Sigmoid colon (tissue), 7 donors: Measurements from ENCODE around the gene TCEAL1. TPM values are rescaled to one million over a fixed set of nuclear protein-coding genes. Genes with fewer than 3 reads are reported as not detected.

Experiments
- DNase-seq: peaks from one replicate; pipeline ENCODE4 v3.0.0-alpha.2; 2019
- H3K27ac ChIP-seq, 4 donors: fragments of 200-600 bp; sonication (generic); one replicate each; pipeline ENCODE4 v1.5.1; 2016 to 2019; ENCODE audit warnings: mild to moderate bottlenecking in 1 of 4
- H3K27me3 ChIP-seq, 3 donors: fragments of 200-600 bp; sonication (generic); one replicate each; pipeline ENCODE4 v1.5.1; 2019; ENCODE audit warnings: mild to moderate bottlenecking in 1 of 3
- H3K36me3 ChIP-seq, 4 donors: fragments of 200-600 bp; sonication (generic); one replicate each; pipeline ENCODE4 v1.5.1; 2016 to 2019
- H3K4me1 ChIP-seq, 4 donors: fragments of 200-600 bp; sonication (generic); one replicate each; pipeline ENCODE4 v1.5.1; 2017 to 2019
- H3K4me3 ChIP-seq, 4 donors: fragments of 200-600 bp; sonication (generic); one replicate each; pipeline ENCODE4 v1.5.1; 2017 to 2019; ENCODE audit warnings: mild to moderate bottlenecking in 2 of 4, moderate library complexity in 1 of 4
- H3K9me3 ChIP-seq, 4 donors: fragments of 200-600 bp in 3 of 4; sonication (generic) in 3 of 4; one replicate each; pipeline versions ENCODE4 v1.5.1 to v1.6.1; 2013 to 2019
- EP300 ChIP-seq, 4 donors: sonication (generic); formaldehyde crosslinking; IDR thresholded peaks; one replicate each; pipeline ENCODE4 v1.6.1; 2017; ENCODE audit warnings: antibody characterized with exemption in 4 of 4
- POLR2A ChIP-seq, 2 donors: fragments of 450-650 bp; IDR thresholded peaks; one replicate each; pipeline ENCODE4 v1.6.1; 2016; ENCODE audit warnings: antibody characterized with exemption in 2 of 2, mild to moderate bottlenecking in 2 of 2, moderate library complexity in 2 of 2
- POLR2AphosphoS5 ChIP-seq, 4 donors: sonication (generic); formaldehyde crosslinking; IDR thresholded peaks; one replicate each; pipeline ENCODE4 v1.6.1; 2017; ENCODE audit warnings: antibody characterized with exemption in 4 of 4
- WGBS, 2 donors: extraction: QIAGEN DNeasy Blood & Tissue Kit; methylation state at CpG; one replicate each; pipeline ENCODE4 v1.1.7; 2013; 5-methylcytosine and 5-hydroxymethylcytosine counted together
- intact Hi-C: fragments of 100-400 bp; cut with DNase I; formaldehyde crosslinking; loops from one replicate; pipeline ENCODE4 v1.15.1; 2023
- polyA plus RNA-seq, 3 donors: library from polyadenylated mRNA; stranded (reverse); fragments of 200-250 nt; gene quantifications; one replicate each; pipeline ENCODE4 v1.2.3, GENCODE V29; 2013
- total RNA-seq, 4 donors: library from RNA; depleted of rRNA; stranded (reverse); fragments of >200 nt; gene quantifications; one replicate each; pipeline ENCODE4 v1.1.0, GENCODE V29; 2016
- TF ChIP-seq, protein P1 (sequence below), 4 experiments: fragments of 450-650 bp in 3 of 4; fragments of 200-600 bp in 1 of 4; IDR thresholded peaks; one replicate each; pipeline ENCODE4 v1.5.1; 2016 to 2019; ENCODE audit warnings: antibody characterized with exemption in 4 of 4, mild to moderate bottlenecking in 3 of 4, moderate library complexity in 2 of 4
- donor health status: healthy with polysubstance abuse.
- donor health status: Bipolar disorder and iron deficiency.
- donor health status: healthy.

Gene TCEAL1
- total and polyA plus RNA-seq, 7 donors, result 19.5 to 186 (median 135) TPM

- intact Hi-C loops, result no loop called here
- peaks cover 0 to 24% (median 0%) of the 10 kb centered on the region in 4 donors for H3K36me3 ChIP-seq
- no peaks in the 10 kb centered on the region for H3K4me1 ChIP-seq
- TF ChIP-seq EP300 (IDR thresholded peaks at IDR 0.05) (no peak), POLR2A (IDR thresholded peaks at IDR 0.05) (no peak), POLR2AphosphoS5 (IDR thresholded peaks at IDR 0.05) (no peak)
- TF ChIP-seq, protein P1, sequence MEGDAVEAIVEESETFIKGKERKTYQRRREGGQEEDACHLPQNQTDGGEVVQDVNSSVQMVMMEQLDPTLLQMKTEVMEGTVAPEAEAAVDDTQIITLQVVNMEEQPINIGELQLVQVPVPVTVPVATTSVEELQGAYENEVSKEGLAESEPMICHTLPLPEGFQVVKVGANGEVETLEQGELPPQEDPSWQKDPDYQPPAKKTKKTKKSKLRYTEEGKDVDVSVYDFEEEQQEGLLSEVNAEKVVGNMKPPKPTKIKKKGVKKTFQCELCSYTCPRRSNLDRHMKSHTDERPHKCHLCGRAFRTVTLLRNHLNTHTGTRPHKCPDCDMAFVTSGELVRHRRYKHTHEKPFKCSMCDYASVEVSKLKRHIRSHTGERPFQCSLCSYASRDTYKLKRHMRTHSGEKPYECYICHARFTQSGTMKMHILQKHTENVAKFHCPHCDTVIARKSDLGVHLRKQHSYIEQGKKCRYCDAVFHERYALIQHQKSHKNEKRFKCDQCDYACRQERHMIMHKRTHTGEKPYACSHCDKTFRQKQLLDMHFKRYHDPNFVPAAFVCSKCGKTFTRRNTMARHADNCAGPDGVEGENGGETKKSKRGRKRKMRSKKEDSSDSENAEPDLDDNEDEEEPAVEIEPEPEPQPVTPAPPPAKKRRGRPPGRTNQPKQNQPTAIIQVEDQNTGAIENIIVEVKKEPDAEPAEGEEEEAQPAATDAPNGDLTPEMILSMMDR (IDR thresholded peaks at IDR 0.05), result no peak
- no peak overlapping the region for H3K27ac ChIP-seq
- 86 to 87% methylated on average over 8 of the region's 8 CpGs for WGBS, 2 donors
- H3K27me3 ChIP-seq, result no peaks in the 10 kb centered on the region
- no peak overlapping the region for H3K4me3 ChIP-seq
- H3K9me3 ChIP-seq, result no peaks in the 10 kb centered on the region
- DNase-seq, result no peak
Observed at GRCh38 chrX:103674531-103675454, 46.0 kb downstream of the TCEAL1 start.

DNA sequence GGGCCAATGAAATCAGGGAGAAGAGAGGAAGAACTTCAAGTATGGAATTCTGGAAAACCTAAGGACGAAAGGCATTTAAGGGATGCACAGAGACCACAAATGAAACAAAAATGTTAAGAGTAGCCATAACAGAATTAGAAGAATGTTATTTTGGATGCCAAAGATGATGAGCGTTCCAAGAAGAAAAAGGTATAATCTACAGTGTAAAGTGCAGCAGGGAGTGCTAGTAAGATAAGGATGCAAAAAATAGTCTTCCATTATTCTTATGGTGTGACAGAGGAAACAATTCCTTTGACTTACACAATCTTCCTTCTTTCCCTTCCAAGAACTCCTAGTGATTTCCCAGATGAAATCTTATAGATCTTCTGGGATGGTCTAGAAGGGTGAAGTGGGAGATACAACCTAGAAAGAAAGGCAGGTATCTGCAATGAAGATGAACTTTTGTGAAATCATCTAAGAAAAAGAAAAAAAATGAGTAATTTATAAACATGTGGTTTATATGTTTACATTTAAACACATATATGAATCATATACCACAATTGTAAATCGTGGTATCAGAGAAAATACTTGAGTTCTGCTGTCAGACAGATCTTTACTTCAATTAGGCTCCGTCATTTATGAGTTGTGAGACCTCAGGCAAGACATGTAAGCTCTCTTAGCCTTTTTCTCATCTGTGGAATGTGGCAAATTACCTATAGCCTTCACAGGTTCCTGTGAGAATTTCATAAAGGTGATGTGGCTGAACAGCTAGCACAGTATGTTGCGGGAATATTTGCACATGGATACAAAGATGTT, 49.6 kb downstream of the TCEAL1 start:
- no peak for DNase-seq
- no peak for TF ChIP-seq POLR2AphosphoS5 (IDR thresholded peaks at IDR 0.05)
- TF ChIP-seq, protein P1 (IDR thresholded peaks at IDR 0.05), result no peak
- no peak for TF ChIP-seq POLR2A (IDR thresholded peaks at IDR 0.05)
- TF ChIP-seq EP300 (IDR thresholded peaks at IDR 0.05), result no peak
- Histone ChIP-seq H3K27me3 (no peaks in the 10 kb centered on the region), H3K4me3 (no peak overlapping the region), H3K9me3 (no peaks in the 10 kb centered on the region), H3K36me3 (peaks cover 0 to 41% (median 0%) of the 10 kb centered on the region in 4 donors), H3K4me1 (peaks cover 0 to 6% (median 0%) of the 10 kb centered on the region in 4 donors), H3K27ac (no peak overlapping the region)
- intact Hi-C loops, result no loop called here
- 84 to 88% methylated on average over 5 of the region's 5 CpGs for WGBS, 2 donors

Other genes starting within 250 kb of the TCEAL1 start
- gene RAB40A, start 109.5 kb upstream of the TCEAL1 start, total RNA-seq, result 1 to 10 TPM in 1 of 4 donors, under 1 TPM in 3; 0.66 to 1.7 (median 0.83) TPM
- gene RAB40A, start 109.5 kb upstream of the TCEAL1 start, polyA plus RNA-seq, result under 1 TPM in 1 of 3 donors, not detected in 2; 0.12 TPM
- 100 to 1,000 TPM; 127 to 366 (median 178) TPM for gene TCEAL4, start 43.5 kb upstream of the TCEAL1 start, total RNA-seq
- gene TCEAL4, start 43.5 kb upstream of the TCEAL1 start, polyA plus RNA-seq, result 100 to 1,000 TPM in 1 of 3 donors, 10 to 100 TPM in 2; 54.8 to 117 (median 62.1) TPM
- gene TCEAL3, start 21.0 kb upstream of the TCEAL1 start, total RNA-seq, result 10 to 100 TPM; 55.3 to 68.3 (median 61.4) TPM
- 10 to 100 TPM; 13.9 to 31.8 (median 17.7) TPM for gene TCEAL3, start 21.0 kb upstream of the TCEAL1 start, polyA plus RNA-seq
- gene MORF4L2, start 57.7 kb downstream of the TCEAL1 start, total RNA-seq, result 100 to 1,000 TPM; 171 to 255 (median 215) TPM
- gene MORF4L2, start 57.7 kb downstream of the TCEAL1 start, polyA plus RNA-seq, result 100 to 1,000 TPM; 180 to 224 (median 219) TPM
- gene TMEM31, start 81.9 kb downstream of the TCEAL1 start, total RNA-seq, result not detected
- gene TMEM31, start 81.9 kb downstream of the TCEAL1 start, polyA plus RNA-seq, result not detected
- gene PLP1, start 147.9 kb downstream of the TCEAL1 start, total RNA-seq, result 100 to 1,000 TPM in 1 of 4 donors, 10 to 100 TPM in 3; 32.7 to 112 (median 47.0) TPM
- gene PLP1, start 147.9 kb downstream of the TCEAL1 start, polyA plus RNA-seq, result 10 to 100 TPM in 1 of 3 donors, 1 to 10 TPM in 2; 1.6 to 10.2 (median 3.6) TPM
- 10 to 100 TPM in 3 of 4 donors, 1 to 10 TPM in 1; 9.2 to 18.8 (median 12.6) TPM for gene RAB9B, start 203.3 kb downstream of the TCEAL1 start, total RNA-seq
- gene RAB9B, start 203.3 kb downstream of the TCEAL1 start, polyA plus RNA-seq, result under 1 TPM; under 0.01 to 0.64 (median 0.23) TPM